Midbrain (tissue), 1 donor: ENCODE measurements around the gene STX19.
"Not testable (repeated sequence)": the region's sequence is repeated elsewhere in the genome, so short reads cannot be mapped to it uniquely, and the experiment has no call there.

Experiments used
- DNase-seq: peaks from one replicate; lab custom pipeline; 2025; lab: John Stamatoyannopoulos, UW

STX19 gene, protein sequence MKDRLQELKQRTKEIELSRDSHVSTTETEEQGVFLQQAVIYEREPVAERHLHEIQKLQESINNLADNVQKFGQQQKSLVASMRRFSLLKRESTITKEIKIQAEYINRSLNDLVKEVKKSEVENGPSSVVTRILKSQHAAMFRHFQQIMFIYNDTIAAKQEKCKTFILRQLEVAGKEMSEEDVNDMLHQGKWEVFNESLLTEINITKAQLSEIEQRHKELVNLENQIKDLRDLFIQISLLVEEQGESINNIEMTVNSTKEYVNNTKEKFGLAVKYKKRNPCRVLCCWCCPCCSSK

DNA sequence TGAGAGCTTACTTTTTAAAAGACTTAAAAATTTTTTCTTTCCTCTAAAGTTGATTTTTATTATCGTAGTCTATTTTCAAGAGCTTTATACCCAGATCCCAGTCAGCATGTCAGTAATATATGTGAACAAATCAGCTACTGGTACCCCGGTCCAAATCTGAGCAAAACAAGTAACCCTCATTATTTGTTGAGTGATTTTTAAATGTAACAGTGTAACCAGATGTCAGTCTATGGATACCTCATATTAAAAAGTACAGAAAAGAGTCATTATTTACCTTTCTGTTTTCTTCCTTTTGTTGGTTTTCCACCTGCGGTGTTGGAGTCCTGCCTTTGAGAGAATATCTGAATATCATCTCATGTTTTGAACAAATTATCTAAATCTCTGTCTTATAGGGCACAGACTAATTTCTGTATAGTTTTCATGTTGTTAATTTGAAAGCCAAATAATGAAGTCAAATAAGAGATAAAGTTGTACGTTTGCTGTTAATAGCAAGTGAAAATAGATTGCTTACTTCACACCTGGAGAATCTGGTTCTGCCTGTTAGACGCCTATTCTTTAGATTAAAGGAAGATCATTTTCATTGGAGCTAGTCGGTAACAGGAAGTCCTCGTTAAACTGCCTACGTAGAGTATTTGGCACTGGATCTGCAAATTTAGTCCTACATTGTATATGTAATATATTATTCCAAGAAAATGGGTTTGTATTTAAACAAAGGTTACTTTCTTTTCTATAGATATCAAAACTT is at the start of gene STX19:
TSS of gene STX19 (minus strand) at position 505 of the 745 bp plus-strand sequence. CDS start 13,328 bp downstream, outside the sequence.
- DNase-seq = no peak

DNA sequence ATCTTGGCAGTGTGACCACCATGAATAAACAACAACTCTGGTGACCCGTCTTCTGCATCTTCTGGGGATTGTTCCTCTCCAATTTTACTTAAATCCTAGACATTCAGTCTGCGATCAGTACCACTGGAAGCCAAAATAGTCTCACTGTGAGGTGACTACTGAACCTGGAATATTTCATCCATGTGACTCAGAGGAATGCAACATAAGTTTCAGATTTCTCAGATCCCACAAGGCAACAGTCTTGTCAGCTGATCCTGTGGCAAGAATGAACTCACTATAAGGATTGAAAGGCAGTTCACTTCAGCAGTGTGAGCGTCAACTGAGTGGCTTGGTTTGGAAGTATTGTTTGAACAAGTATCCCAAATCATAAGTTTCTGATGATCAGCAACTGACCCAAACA is 47.7 kb upstream of the STX19 start:
- no peak for DNase-seq

GRCh38 chr3:94071713-94072284 is 43.4 kb upstream of the STX19 start:
- no peak for DNase-seq

GRCh38 chr3:94070341-94070911 is 42.0 kb upstream of the STX19 start:
- DNase-seq = no peak

GRCh38 chr3:94069194-94069813 is 40.9 kb upstream of the STX19 start:
- DNase-seq = peak; percentile 25

- DNase-seq = no peak
Observed at GRCh38 chr3:94066506-94067500, 38.4 kb upstream of the STX19 start.

GRCh38 chr3:94065819-94066480 is 37.6 kb upstream of the STX19 start:
- no peak for DNase-seq

DNA sequence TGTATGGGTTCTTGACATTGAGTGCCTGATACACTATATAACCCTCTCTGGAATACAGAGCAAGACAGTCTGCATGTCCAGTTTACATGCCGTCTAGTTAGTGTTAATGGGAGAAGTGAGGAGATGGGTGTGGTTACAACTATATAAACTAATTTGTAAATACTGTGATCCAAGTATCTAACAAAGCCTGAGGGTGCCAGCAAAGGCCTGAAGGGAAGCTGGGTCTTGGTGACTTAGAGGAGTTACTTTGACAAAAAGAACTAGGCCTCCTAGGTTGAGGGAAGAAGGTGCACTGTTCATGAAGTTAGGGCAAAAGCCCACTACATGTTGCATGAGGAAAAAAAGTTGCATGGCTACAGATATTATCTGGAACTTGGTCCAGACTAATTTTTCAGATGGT is 36.7 kb upstream of the STX19 start:
- DNase-seq = no peak

DNA sequence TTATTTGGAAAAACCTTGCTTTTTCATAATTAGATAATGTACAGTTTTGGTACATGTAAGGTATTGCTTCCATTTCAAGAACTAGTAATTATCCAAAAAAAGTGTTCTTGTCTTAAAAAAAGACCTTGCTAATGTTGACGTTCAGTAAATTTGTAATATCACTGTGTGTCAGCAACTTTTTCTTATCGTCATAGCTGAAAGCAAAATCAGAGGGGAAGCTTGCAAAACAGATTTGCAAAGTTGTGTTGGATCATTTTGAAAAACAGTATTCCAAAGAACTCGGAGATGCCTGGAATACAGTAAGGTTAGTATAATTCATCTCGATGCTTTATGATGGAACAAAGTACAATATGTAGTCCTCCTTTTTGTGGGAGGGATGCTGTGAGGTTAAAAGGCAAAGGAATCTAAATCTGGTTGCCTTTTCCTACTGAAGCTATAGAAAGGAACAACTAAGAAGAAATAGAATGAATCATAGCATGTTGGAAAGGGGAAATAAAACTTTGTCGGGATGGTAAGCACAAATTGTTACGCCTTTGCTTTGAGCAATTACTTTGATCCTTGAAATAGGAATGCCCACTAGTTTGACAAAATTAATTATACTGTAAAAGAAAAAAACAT is 36.0 kb upstream of the STX19 start:
- DNase-seq = no peak

DNA sequence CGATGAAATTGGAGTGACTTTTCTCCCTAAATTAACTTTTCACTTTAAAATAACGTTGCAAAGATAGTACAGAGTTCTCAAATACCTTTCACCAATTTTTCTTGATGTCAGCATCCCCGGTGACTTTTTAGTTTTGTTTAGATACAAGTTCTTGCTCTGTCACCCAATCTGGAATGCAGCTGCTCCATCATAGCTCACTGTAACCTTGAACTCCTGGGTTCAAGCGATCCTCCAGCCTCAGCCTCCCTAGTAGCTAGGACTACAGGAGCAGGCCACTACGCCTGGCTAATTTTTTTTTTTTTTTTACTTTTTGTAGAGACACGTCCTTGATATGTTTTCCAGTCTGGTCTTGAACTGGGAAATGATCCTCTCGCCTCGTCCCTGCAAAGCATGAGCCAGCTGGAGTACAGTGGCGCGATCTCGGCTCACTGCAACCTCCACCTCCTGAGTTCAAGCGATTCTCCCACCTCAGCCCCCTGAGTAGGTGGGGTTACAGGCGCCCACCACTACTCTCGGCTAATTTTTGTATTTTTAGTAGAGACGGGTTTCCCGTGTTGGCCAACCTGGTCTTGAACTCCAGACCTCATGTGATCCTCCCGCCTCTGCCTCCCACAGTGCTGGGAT is 35.2 kb upstream of the STX19 start:
- DNase-seq = no peak

- peak; percentile 87 for DNase-seq
Observed at GRCh38 chr3:94062513-94063404, 34.4 kb upstream of the STX19 start, which contains the start of the genes DHFR2 and NSUN3. DHFR2 (minus strand) TSS chr3:94062916; CDS start chr3:94061511, 1,405 bp downstream. NSUN3 (plus strand) TSS chr3:94063061; CDS start chr3:94063127, 66 bp downstream.

GRCh38 chr3:94061297-94061696 is 32.9 kb upstream of the STX19 start:
- DNase-seq = no peak

DNA sequence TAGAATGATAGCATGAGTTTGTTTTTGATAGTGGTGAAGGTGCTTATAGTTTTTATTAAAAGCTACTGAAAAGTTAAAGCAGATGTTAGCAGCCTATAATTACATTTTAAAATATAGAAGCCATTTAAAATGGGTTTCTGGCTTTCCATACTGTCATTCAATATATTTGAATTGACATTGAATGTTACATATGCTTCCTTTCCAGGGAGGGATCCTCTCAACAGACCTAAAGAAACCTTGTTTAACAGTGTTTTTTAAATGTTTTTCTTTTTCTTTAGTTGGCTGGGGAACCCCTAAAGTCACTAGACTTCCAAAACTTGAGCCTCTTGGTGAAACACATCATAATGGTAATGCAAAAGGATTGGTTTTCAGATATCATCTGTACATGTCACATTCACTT is 22.1 kb upstream of the STX19 start:
- no peak for DNase-seq

DNA sequence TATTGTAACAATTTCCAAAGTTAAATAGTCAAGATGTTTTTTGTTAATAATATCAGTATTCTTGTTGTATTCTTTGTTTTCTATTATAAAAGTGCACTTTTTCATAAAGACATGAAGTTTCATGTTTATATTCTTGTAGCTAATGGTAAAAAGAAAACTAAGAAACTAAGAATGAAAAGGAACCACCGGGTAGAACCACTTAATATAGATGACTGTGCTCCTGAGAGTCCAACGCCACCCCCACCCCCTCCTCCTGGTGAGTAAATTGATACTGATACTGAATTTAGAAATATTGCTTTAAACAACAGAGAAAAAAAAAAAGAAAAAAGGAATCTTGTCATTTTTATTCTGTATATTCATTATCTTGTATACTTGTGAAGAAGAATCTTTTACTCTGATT is 20.9 kb upstream of the STX19 start:
- DNase-seq = no peak

- DNase-seq = no peak
Observed at GRCh38 chr3:94046533-94046932, 18.1 kb upstream of the STX19 start.

- not testable (repeated sequence) for DNase-seq
Observed at GRCh38 chr3:94044100-94044936, 15.9 kb upstream of the STX19 start.

DNA sequence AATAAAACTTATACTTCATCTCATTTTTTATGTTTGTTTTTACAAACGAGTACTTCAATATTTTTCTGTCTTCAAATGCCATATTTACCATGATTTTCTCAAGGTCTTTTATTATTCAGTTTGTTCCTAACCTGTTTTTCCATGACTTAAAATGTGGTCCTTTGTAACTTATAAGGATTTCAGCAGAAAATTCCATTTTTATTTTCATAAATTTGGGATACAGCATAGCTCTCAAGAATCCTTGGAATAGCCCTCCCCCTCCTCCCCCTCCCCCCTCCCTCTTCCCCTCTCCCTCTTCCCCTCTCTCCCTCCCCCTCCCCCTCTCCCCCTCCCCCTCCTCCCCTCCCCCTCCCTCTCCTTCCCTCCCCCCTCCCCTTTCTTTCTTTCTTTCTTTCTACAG is 14.9 kb upstream of the STX19 start:
- no peak for DNase-seq
